ENCODE measurements around the gene SPATA9. TPM values are rescaled to one million over a fixed set of nuclear protein-coding genes. Genes with fewer than 3 reads are reported as not detected.

Gene SPATA9
- total and polyA plus RNA-seq, 9 of the 15 experiments (the other 6 are each of a cell fraction or from before 2014, with no cell fraction given) = 0.16 to 5.5 (median 0.39) TPM; not detected in 3

DNA sequence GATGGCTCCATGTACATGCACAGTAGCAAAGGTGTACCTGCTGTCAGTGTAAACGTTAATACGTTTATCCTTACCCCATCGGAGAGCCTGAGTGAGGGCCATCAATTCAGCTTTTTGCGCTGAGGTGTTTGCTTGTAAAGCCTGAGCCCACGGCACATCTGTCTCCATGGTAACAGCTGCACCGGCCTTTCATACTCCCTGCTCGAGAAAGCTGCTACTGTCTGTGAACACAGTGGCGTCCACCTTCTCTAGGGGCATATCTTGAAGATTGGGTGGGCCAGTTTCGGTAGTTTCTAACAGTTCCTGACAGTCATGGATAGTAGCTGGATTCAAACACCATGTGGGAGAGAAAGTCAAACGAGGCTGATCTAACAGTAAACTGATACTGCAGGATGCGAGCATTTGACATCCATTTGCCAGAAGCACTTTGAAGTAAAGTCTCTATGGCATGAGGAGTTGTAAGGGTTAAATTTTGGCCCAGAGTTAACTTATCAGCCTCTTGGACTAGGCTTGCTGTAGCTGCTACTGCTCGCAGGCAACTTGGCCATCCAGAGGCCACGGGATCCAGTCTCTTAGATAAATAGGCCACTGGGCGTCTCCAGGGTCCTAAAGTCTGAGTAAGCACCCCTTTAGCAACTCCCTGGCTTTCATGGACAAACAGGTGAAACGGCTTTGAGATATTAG lies 27.3 kb upstream of the SPATA9 start (continued):
- TF ChIP-seq BRF1 (IDR thresholded peaks at IDR 0.05; ENCODE audit: borderline replicate concordance, extremely low read depth, insufficient read length) = no peak
- TF ChIP-seq, protein P1, sequence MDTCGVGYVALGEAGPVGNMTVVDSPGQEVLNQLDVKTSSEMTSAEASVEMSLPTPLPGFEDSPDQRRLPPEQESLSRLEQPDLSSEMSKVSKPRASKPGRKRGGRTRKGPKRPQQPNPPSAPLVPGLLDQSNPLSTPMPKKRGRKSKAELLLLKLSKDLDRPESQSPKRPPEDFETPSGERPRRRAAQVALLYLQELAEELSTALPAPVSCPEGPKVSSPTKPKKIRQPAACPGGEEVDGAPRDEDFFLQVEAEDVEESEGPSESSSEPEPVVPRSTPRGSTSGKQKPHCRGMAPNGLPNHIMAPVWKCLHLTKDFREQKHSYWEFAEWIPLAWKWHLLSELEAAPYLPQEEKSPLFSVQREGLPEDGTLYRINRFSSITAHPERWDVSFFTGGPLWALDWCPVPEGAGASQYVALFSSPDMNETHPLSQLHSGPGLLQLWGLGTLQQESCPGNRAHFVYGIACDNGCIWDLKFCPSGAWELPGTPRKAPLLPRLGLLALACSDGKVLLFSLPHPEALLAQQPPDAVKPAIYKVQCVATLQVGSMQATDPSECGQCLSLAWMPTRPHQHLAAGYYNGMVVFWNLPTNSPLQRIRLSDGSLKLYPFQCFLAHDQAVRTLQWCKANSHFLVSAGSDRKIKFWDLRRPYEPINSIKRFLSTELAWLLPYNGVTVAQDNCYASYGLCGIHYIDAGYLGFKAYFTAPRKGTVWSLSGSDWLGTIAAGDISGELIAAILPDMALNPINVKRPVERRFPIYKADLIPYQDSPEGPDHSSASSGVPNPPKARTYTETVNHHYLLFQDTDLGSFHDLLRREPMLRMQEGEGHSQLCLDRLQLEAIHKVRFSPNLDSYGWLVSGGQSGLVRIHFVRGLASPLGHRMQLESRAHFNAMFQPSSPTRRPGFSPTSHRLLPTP (IDR thresholded peaks at IDR 0.05; ENCODE audit: borderline replicate concordance, extremely low read depth, insufficient read length) = no peak
- TF ChIP-seq, protein P2, sequence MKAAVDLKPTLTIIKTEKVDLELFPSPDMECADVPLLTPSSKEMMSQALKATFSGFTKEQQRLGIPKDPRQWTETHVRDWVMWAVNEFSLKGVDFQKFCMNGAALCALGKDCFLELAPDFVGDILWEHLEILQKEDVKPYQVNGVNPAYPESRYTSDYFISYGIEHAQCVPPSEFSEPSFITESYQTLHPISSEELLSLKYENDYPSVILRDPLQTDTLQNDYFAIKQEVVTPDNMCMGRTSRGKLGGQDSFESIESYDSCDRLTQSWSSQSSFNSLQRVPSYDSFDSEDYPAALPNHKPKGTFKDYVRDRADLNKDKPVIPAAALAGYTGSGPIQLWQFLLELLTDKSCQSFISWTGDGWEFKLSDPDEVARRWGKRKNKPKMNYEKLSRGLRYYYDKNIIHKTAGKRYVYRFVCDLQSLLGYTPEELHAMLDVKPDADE (conservative IDR thresholded peaks at IDR 0.05; ENCODE audit: control insufficient read depth, low read depth, low read length) = no peak
- no peak for TF ChIP-seq ZNF398 (CRISPR knock-in tag; IDR thresholded peaks at IDR 0.05)
- TF ChIP-seq MYC (IDR thresholded peaks at IDR 0.05; ENCODE audit: low read depth, low read length) = 0 out of 2 replicates have a peak, but pooled peaks have one; percentile 40
- no peak for TF ChIP-seq MYC (CRISPR knock-in tag; IDR thresholded peaks at IDR 0.05; ENCODE audit: borderline replicate concordance, low read depth)
- no peak for TF ChIP-seq ILF3 (IDR thresholded peaks at IDR 0.05; ENCODE audit: borderline replicate concordance)
- 0 out of 2 replicates have a peak, but pooled peaks have one; percentile 43 for TF ChIP-seq ZNF589 (CRISPR knock-in tag; IDR thresholded peaks at IDR 0.05; ENCODE audit: low read depth)
- no peak for TF ChIP-seq SRSF7 (optimal IDR thresholded peaks at IDR 0.05; ENCODE audit: low read depth, low read length)
- peak; percentile 54; the same call in 1 of the 2 replicates for TF ChIP-seq SMAD4 (CRISPR knock-in tag; conservative IDR thresholded peaks at IDR 0.05)
- TF ChIP-seq IRF2 (CRISPR knock-in tag; IDR thresholded peaks at IDR 0.05) = no peak
- no peak for TF ChIP-seq KAT8 (IDR thresholded peaks at IDR 0.05; ENCODE audit: low read depth)
- TF ChIP-seq NFRKB (IDR thresholded peaks at IDR 0.05; ENCODE audit: low read depth) = no peak; the same call in 1 of the 2 replicates
- no peak for TF ChIP-seq ZNF165 (CRISPR knock-in tag; IDR thresholded peaks at IDR 0.05; ENCODE audit: borderline replicate concordance)
- TF ChIP-seq ZNF24 (IDR thresholded peaks at IDR 0.05) = no peak; the same call in 1 of the 2 replicates
- no peak for TF ChIP-seq ZNF146 (CRISPR knock-in tag; IDR thresholded peaks at IDR 0.05; ENCODE audit: unreplicated experiment)
- TF ChIP-seq HNRNPL (IDR thresholded peaks at IDR 0.05; ENCODE audit: low read depth, low read length) = no peak
